Right ventricle myocardium inferior (tissue), 1 donor: Measurements from ENCODE around the gene ITPK1. TPM values are rescaled to one million over a fixed set of nuclear protein-coding genes. Genes with fewer than 3 reads are reported as not detected.

ENCODE experiments used
- ATAC-seq: fragments of 200-7000 bp; cut with Tn5 transposase; one replicate; pipeline ENCODE4 v1.9.1; 2020; ENCODE audit warnings: mild to moderate bottlenecking, moderate library complexity
- DNase-seq: peaks from one replicate; pipeline ENCODE4 v3.0.0; 2021; ENCODE audit errors: missing footprints
- intact Hi-C: fragments of 100-400 bp; cut with DNase I; formaldehyde crosslinking; loops from one replicate; pipeline ENCODE4 v1.11.0; 2022
- total RNA-seq: library from RNA; stranded (reverse); fragmentation: NEBNext Ultra II Directional; extraction: Animal tissue kit (Norgen Biotek cat#: 25700); gene quantifications from one replicate; pipeline ENCODE4 v1.2.1, GENCODE V29; 2021
- donor health status: DM: no; HTN: yes; CAD: no; lungs with severe emphysema.

Gene ITPK1
- total RNA-seq, 1 donor from 2014 or later = 123 TPM

DNA sequence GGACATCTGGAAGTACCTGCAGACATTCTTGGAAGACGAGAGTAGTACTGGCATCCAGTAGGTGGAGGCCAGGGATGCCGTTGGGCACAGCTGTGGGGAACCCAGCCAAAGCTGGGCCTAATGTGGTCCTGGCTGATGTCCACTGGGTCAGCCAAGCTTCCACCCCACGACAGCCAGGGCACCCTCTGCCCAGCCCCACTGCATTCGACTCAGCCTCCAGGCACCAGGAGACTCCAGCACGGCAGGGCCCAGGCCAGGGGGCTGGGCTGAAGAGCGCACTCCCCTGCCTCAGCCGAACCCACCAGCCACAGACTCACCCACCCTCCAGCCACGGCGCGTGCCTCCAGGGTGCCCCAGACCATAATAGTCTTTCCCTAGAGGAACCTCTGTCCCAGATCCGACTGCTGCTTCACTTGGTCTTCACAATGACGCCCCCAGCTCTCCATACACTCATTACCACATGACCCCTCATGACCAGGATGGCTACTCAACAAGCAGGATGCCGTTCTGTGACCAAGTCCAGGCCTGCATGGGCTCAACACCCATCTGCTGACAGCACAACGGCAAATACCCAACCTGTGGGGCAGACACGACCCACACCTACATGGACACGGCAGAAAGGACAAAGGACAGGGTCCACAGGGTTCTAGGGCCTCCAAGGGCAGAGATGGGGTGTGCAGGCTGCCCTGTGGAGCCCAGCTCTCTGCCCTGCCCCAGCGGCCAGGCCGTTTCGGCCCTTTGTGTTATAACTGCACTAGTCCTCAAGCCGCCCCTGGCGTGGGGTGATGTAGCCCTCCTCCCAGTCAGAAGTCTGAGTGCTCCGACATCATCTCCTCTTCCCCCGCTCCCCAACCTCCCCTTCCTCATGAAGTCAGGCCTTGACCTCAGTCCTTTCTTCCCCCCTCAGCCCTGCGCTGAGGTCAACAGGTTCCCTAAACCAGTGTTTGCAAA is 22.8 kb downstream of the ITPK1 start:
- intact Hi-C loops = no loop called here
- ATAC-seq (peak; percentile 37), DNase-seq (peak; percentile 65)

DNA sequence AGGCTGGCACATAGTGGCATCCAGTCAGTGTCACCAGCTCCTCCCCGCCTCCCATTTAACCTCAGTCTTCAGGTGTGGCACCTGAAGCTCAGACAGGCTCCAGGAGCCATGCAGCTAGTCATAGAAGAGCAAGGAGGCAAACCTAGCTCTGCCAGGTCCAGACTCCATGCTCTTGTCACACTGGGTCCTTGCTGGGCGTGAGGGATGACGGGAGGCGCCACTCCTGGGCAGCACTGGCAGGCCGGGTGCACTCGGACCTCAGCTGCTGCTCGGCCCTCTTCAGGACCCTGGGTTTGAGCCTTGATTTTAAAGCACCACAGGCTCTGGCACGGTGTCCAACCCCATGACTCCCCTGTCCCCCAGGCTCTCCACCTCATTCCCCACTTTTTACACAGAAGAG is 24.1 kb downstream of the ITPK1 start:
- intact Hi-C loops = no loop called here
- no peak for DNase-seq
- no peak for ATAC-seq

DNA sequence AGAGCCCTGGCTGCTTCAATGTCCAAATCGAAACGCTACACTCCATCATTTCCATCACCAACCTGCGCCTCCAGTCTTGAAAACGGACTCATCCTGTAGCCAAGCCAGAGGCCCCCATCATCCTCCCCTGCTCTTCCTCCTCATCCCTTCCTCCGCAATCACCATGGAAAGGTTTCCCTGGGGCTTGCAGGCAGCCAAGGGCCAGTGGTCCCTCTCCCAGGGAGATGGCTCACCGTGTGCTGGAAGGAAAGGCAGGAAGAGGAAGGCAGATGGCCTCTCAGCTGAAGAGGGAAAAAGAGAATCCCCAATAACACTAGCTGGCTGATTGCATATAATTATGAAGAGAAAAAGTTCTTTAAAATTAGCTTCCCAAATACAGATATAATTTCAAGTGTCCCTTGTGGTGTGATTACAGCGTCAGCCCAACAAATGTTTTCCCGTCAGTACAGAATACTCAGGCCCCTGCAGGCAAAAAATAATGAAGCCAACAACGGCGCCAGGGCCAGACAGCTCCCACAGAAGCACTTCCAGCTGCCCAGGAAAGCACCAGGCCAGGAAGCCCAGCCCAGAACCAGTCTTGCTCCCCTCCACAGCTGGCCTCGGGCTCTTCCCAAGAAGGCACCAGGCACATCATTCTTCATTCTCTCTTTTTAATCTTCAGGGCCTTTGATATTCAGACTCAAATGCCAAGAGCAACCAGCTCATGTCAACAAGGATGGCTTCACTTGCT is 24.7 kb downstream of the ITPK1 start:
- no peak for DNase-seq
- intact Hi-C loops = no loop called here
- ATAC-seq = peak; percentile 51

DNA sequence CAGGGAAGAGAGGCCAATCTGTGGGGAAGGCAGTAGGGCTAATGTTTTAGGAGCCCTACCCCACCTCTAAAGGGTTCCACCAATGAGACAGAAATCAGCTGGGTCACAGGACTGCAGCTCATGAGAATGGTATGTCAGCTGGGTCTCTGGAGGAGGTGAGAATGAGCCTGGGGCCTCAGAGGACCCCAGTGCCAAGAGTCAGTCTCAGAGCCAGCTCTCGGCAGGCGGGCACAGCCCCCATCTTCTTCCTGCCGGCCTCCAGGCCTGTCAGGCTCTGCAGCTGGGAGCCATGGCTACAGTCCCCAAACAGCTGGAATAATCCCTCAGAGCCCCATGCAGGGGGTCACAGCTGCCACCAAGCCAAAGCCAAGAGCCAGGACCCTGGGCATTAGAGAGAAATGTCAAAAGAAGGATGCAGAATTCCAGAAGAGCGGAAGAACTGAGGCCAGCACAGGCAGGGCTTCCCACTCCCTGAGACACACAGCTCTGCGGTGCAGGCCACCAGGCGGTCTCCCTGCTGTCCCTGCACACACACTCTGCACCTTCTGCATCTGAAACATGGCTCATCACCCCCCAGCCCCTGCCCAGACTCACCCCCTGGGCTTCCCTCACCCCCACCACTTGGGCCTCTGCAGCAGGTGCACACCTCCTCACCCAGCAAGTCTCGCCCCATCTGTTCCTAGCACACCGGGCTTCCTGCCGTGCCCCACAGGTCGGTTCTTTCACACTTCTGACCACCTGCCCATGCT is 26.0 kb downstream of the ITPK1 start:
- ATAC-seq (no peak), DNase-seq (no peak)
- intact Hi-C loops = loop anchor here (2.0 kb wide), 1 partner anchor 47 kb away; no protein-coding TSS in a partner anchor

DNA sequence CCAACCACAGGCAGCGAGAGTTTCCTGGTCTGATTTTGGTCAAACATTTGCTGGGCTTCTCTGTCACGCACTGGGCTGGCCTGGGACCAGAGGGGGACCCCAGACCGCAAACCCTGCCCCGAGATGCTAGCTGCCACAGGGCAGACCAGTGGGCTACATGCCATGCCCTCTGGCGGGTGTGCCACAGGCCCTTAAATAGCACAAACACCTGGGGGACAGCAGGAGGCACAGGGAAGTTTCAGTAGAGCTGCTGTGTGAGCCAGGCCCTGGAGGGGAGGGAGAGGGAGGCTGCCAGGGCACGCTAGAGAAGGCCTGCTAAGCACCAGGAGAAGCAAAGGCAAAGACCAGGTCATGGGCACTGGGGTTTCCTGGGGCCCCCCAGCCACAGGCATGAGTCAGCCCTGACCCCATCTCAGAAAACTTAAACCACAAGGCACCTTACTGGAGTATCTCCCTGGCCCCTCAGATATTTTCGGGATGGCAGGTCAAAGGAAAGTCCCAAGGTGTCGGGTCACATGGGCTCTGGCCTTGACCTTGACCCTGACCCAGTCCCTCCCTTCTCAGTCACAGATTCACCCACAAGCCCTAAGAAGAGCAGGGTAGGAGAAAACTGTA is 29.2 kb downstream of the ITPK1 start:
- ATAC-seq = peak; percentile 35
- DNase-seq = no peak
- intact Hi-C loops = no loop called here

DNA sequence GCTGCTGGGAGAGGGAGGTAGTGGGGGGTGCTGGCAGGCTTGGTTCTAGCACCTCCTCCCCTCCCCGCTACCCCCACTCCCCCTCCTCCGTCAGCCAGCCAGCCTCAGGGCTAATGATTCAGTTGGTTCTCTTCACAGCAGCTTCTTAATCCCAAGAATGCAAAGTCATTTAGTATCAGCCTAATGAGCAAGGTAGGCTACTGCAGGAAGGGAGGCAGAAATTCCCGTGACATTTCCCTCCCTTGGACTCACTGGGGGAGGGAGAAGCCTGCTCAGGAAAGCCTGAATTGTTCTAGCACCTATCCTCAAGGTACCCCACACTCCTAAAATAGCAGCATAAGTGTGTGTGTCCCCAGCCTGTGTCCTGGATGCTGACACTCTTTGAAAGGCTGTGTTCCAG is 29.8 kb downstream of the ITPK1 start:
- DNase-seq = no peak
- intact Hi-C loops = no loop called here
- ATAC-seq = peak; percentile 58

DNA sequence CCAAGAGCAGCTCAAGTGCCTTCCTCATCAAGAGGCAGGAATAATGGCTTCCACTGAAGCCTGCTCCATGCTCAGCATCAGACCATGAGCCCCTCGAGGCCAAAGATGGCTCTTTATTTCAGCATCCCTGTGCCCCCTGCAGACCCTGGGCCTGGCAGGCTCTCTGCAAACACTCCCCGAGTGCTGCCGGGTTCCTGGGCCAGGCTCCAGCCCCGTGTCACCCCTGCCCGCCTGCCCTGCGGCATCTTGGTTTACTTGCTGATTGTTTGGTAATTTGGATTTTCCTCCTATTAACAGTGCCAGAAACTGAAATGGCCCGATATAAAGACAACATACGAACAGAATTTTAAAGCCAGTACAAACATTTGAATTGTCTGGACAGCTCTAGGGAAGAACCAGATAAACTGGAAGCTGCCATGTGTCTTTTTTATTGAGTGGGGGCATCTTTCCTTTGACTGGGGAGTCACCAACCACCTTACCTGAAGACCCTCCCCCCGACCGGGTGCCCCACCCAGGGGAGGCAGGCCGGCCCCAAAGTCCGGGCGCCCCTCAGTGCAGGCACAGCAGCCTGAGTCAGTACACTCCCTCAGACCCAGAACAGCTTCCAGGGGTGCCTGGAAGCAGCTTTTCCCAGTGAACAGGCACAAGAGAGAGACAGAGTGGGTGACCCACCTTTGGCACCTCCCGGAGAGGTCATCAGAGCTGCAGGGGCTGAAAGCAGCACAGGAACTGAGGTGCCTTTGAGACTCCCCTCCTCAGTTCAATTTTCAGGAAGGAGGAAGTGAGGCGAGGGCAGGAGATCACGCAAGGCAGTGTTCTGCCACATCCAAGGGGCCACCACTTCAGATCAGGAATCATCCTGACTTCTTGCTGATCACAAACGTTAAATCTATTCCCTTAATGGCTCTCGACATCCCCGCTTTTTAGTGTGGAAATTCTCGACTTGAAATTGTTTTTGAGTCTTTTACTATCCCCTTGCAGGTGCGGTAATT is 30.6 kb downstream of the ITPK1 start:
- no peak for DNase-seq
- no peak for ATAC-seq
- intact Hi-C loops = no loop called here

DNA sequence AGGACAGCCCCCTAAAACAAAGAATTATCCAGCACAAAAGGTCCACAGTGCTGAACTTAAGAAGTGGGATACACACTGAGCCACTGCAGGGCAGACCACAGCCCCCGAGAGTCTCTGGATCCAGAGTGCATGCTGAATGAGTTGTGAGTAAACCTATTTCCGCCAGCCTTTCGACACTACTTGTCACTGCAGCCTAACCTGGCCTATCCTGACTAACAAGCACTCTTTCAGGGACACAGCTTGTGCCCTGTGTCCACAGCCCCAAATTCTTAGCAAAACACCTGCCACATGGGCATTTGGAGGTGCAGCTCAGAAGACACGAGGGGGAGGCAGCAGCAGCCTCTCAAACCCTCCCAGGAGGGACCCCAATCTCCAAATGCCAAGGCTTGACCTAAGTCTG is 31.3 kb downstream of the ITPK1 start:
- intact Hi-C loops = no loop called here
- DNase-seq (no peak), ATAC-seq (no peak)

DNA sequence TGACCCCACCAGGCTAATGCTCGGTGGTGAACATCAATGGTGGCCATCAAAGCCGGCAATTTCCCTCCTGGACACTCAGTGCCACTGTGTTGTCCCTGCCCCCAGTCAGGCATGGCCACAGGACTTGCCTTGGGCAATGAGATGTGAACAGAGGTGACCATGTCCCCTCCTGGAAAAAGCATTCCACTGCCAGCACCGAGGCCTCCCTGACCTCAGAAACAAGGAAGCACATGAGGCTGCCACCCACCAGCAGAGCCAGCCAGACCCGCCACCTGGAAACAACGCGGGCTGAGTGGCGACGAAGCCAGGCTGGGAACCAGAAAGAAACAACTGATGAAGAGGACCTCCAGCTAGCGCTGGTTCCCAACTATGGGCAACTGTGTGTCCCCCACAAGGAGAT is 31.8 kb downstream of the ITPK1 start:
- intact Hi-C loops = no loop called here
- no peak for DNase-seq
- no peak for ATAC-seq

DNA sequence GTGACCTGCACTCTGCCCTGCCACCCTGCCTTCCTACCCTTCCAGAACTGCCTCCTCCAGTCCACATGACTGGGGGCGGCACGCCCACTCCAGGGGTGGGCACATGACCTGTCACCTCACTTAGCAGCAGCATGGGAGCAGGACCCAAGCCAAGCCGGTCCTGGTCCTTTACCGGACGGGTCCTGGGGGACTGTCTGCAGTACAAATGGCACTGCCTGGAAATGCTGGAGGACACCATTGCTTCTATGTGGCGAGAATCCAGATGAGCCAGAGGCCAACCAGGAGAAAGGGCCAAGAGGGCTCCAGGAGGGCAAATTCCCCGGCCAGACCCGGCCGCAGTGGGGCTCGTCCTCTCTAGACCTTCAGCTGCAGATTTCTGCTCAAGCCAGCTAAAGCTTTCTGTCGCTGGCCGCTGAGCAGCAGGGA is 33.1 kb downstream of the ITPK1 start:
- DNase-seq = no peak
- ATAC-seq = peak; percentile 18

DNA sequence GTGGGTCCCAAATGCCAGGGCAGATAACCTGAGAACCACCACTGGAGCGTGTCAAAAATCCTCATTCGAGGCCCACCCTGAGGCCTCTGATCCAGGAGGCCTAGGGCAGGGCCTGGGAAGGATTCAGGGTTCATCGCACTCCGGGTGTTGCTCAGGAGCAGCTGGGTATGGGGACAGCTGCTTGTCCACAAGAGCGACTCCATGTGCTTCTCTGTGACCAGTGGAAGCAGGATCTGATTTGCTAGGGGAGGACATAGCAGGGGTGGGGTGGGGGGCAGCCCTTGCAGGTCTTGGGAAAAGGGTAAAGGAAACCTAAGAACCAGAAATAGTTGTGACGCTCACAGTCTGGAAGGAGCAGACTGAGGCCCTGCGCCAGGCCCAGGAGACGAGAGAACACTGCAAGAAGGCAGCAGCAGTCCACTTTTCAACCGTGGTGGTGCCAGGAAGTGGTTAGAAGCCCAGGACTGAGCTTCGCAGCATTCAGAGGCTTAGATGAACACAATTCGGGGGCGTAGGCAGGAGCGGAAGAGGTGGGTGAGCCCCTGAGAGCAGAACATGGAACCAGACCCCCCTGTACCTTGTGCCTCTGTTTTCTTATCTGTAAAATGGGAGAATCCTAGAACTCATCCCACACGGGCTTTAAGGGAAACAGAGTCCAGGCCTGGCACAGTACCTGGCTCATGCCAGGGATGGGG is 33.7 kb downstream of the ITPK1 start:
- ATAC-seq (no peak), DNase-seq (no peak)
- intact Hi-C loops = no loop called here

More for the DNA sequence above, 33.1 kb downstream of the ITPK1 start:
- intact Hi-C loops = no loop called here

DNA sequence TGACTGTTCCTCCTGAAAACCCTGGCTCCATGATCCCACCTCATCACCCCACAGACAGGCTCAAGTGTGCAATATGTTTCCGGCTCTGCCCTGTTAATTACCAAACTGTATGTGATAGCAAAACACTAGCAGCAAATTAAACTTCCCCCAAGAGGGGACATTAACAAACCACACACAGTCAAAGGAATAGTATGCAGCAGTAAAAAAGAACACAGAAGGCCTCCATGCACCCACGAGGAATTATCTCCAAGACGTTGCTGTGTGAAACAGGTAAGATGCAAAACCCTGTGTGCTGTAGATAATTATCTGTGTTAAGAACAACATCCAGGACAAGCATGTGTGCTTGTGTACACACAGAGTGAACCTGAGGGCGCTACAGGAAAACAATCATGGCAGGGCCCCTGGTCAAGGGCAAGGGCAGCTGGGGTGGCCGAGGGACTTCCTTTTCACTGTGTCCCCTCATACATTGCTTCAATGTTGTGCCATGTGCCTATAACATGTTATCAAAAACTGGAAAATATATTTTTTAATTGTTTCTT is 35.8 kb downstream of the ITPK1 start:
- DNase-seq = no peak
- no peak for ATAC-seq
- intact Hi-C loops = no loop called here

DNA sequence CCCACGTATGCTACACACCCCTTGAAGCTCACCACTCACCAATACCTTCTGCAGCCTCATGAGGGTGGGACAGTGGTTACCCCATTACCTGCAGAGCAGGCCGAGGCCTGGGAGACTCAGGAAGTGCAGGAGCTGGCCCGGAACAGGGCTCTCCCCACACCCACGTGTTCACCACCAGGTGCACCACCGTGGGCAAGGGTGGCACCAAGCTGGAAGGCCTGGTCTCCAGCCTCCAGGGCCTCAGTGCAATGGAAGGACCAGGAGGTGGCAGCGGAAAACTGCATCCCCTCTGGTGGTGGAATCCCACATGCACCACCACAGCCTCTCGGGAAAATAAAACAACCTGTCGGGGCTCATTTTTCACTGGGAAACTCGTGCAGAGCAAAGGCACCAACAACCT is 36.4 kb downstream of the ITPK1 start:
- intact Hi-C loops = no loop called here
- no peak for DNase-seq
- ATAC-seq = no peak

DNA sequence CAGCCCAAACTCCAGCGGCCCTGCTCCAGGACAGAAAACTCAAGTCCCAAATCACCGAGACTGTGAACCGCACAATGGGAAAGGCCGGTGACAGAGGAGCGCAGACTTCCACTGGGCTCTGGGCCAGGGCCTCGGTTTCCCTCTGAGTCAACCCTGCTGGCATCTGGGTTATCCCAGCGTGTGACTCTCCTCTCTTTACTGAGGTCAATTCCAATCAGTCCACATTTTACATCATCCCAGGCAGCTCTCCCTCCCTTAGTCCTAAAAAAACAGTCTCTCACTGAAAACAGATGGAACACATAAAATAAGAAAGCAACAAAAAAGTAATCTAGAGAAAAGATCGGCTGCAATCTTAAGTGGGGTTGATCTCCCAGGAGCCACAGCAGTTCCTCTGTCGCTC is 36.9 kb downstream of the ITPK1 start:
- DNase-seq (no peak), ATAC-seq (no peak)
- intact Hi-C loops = no loop called here

DNA sequence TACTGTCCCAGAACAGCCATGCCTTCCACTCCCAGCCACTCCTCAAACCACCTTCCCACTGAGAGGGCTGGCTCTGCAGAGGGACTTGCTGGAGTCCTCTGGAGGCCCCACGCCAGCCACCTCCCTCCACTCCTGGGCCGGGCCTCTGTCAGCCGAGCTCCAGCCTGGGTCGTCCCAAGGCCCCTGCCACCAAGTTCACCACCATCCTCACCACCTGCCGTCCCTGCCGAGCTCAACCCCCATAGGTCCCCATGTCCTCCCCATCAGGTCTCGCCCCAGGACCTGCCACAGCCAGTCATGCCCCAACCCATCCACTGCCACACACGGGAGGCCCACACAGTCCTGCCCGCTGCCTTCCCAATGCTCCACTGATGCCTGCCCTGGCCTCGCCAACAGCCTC is 39.0 kb downstream of the ITPK1 start:
- ATAC-seq (no peak), DNase-seq (no peak)
- intact Hi-C loops = no loop called here

DNA sequence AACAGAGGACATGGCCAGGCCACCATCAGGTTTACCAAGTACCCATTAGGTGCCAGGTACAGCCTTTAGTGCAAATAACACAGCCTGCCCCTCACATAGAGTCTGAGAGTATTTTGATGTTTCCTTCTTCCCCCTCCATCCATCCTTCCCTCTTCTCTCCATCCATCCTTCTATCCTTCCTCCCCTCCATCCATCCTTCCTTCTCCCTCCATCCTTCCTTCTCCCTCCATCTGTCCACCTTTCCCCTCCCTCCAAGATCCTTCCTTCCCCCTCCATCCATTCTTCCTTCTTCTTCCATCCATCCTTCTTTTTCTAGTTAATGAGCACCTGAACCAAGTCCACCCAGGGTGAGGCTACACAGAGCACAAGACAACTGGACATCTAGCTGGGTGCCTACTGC is 39.8 kb downstream of the ITPK1 start:
- intact Hi-C loops = no loop called here
- DNase-seq = no peak
- no peak for ATAC-seq
